Measurements from ENCODE around the gene INPP5A.

INPP5A gene

GRCh38 chr10:132589015-132589414, 51.4 kb downstream of the INPP5A start:
- H3K4me2 ChIP-seq (ENCODE audit: low read depth, low read length, poor library complexity, severe bottlenecking) = peak overlapping the region; percentile 56

GRCh38 chr10:132589681-132590080, 52.1 kb downstream of the INPP5A start:
- H3K36me3 ChIP-seq (ENCODE audit: insufficient read depth, low read length) = no peaks in the 10 kb centered on the region
- H3K27me3 ChIP-seq (ENCODE audit: insufficient read depth, low read length, poor library complexity, severe bottlenecking) = no peaks in the 10 kb centered on the region
- H3F3A ChIP-seq (ENCODE audit: low read depth) = no peaks in the 10 kb centered on the region
- no peak overlapping the region for H2AFZ ChIP-seq (ENCODE audit: low read length)
- H3K9ac ChIP-seq (ENCODE audit: low read depth, low read length, poor library complexity, severe bottlenecking) = no peak overlapping the region
- peaks cover 11% of the 10 kb centered on the region for H4K20me1 ChIP-seq (ENCODE audit: insufficient read depth, low read length, poor library complexity, severe bottlenecking)
- no peaks in the 10 kb centered on the region for H3K9me2 ChIP-seq (replicated peaks; ENCODE audit: low read depth, low read length)
- peaks cover 99% of the 10 kb centered on the region for H3K79me2 ChIP-seq (ENCODE audit: insufficient read depth, low read length)
- H3K4me3 ChIP-seq (ENCODE audit: low read length, poor library complexity, severe bottlenecking) = no peak overlapping the region
- H3K4me2 ChIP-seq (ENCODE audit: low read depth, low read length, poor library complexity, severe bottlenecking) = no peak overlapping the region
- no peaks in the 10 kb centered on the region for H3K9me3 ChIP-seq (ENCODE audit: insufficient read depth, low read depth, low read length)
- H3K4me1 ChIP-seq (ENCODE audit: insufficient read depth, low read length, poor library complexity, severe bottlenecking) = peaks cover 32% of the 10 kb centered on the region
- no peak for TF ChIP-seq EZH2phosphoT487 (IDR thresholded peaks at IDR 0.05; ENCODE audit: borderline replicate concordance)
- no peak for TF ChIP-seq CTCF (conservative IDR thresholded peaks at IDR 0.05; ENCODE audit: low read length)

More at GRCh38 chr10:132589015-132589414, 51.4 kb downstream of the INPP5A start:
- no peaks in the 10 kb centered on the region for H3K27me3 ChIP-seq (ENCODE audit: insufficient read depth, low read length, poor library complexity, severe bottlenecking)
- H3K9ac ChIP-seq (ENCODE audit: low read depth, low read length, poor library complexity, severe bottlenecking) = no peak overlapping the region
- no peak overlapping the region for H2AFZ ChIP-seq (ENCODE audit: low read length)
- TF ChIP-seq CTCF (conservative IDR thresholded peaks at IDR 0.05; ENCODE audit: low read length) (no peak), EZH2phosphoT487 (IDR thresholded peaks at IDR 0.05; ENCODE audit: borderline replicate concordance) (no peak)
- no peaks in the 10 kb centered on the region for H3K9me2 ChIP-seq (replicated peaks; ENCODE audit: low read depth, low read length)
- H3K36me3 ChIP-seq (ENCODE audit: insufficient read depth, low read length) = no peaks in the 10 kb centered on the region
- no peaks in the 10 kb centered on the region for H3K9me3 ChIP-seq (ENCODE audit: insufficient read depth, low read depth, low read length)
- peaks cover 96% of the 10 kb centered on the region for H3K79me2 ChIP-seq (ENCODE audit: insufficient read depth, low read length)
- H3K4me1 ChIP-seq (ENCODE audit: insufficient read depth, low read length, poor library complexity, severe bottlenecking) = peaks cover 27% of the 10 kb centered on the region
- H3F3A ChIP-seq (ENCODE audit: low read depth) = no peaks in the 10 kb centered on the region
- H4K20me1 ChIP-seq (ENCODE audit: insufficient read depth, low read length, poor library complexity, severe bottlenecking) = peaks cover 11% of the 10 kb centered on the region
- H3K4me3 ChIP-seq (ENCODE audit: low read length, poor library complexity, severe bottlenecking) = no peak overlapping the region

GRCh38 chr10:132590094-132590751, 52.6 kb downstream of the INPP5A start:
- H3K4me3 ChIP-seq (ENCODE audit: low read length, poor library complexity, severe bottlenecking) = no peak overlapping the region
- TF ChIP-seq CTCF (conservative IDR thresholded peaks at IDR 0.05; ENCODE audit: low read length) (no peak), EZH2phosphoT487 (IDR thresholded peaks at IDR 0.05; ENCODE audit: borderline replicate concordance) (no peak)
- H2AFZ ChIP-seq (ENCODE audit: low read length) = no peak overlapping the region
- no peaks in the 10 kb centered on the region for H3K9me3 ChIP-seq (ENCODE audit: insufficient read depth, low read depth, low read length)
- no peaks in the 10 kb centered on the region for H3K9me2 ChIP-seq (replicated peaks; ENCODE audit: low read depth, low read length)
- peaks cover 32% of the 10 kb centered on the region for H3K4me1 ChIP-seq (ENCODE audit: insufficient read depth, low read length, poor library complexity, severe bottlenecking)
- no peak overlapping the region for H3K9ac ChIP-seq (ENCODE audit: low read depth, low read length, poor library complexity, severe bottlenecking)
- peaks cover 11% of the 10 kb centered on the region for H4K20me1 ChIP-seq (ENCODE audit: insufficient read depth, low read length, poor library complexity, severe bottlenecking)
- H3F3A ChIP-seq (ENCODE audit: low read depth) = no peaks in the 10 kb centered on the region
- peaks cover 99% of the 10 kb centered on the region for H3K79me2 ChIP-seq (ENCODE audit: insufficient read depth, low read length)
- H3K4me2 ChIP-seq (ENCODE audit: low read depth, low read length, poor library complexity, severe bottlenecking) = no peak overlapping the region
- H3K27me3 ChIP-seq (ENCODE audit: insufficient read depth, low read length, poor library complexity, severe bottlenecking) = no peaks in the 10 kb centered on the region
- H3K36me3 ChIP-seq (ENCODE audit: insufficient read depth, low read length) = no peaks in the 10 kb centered on the region

Measured in Loucy (cell line).